PC-9 (cell line): ENCODE measurements around the gene PTS.

ENCODE experiments used
- EZH2 ChIP-seq: fragments of 200-600 bp; sonication (generic); IDR thresholded peaks from 2 replicates; pipeline ENCODE4 v1.8.0; 2017; ENCODE audit warnings: antibody characterized with exemption, low read depth
- TF ChIP-seq, protein P1 (sequence below): fragments of 200-600 bp; sonication (generic); conservative IDR thresholded peaks from 2 replicates; pipeline ENCODE4 v1.6.1; 2017; ENCODE audit warnings: mixed run types, antibody characterized with exemption, mild to moderate bottlenecking, moderate library complexity

DNA sequence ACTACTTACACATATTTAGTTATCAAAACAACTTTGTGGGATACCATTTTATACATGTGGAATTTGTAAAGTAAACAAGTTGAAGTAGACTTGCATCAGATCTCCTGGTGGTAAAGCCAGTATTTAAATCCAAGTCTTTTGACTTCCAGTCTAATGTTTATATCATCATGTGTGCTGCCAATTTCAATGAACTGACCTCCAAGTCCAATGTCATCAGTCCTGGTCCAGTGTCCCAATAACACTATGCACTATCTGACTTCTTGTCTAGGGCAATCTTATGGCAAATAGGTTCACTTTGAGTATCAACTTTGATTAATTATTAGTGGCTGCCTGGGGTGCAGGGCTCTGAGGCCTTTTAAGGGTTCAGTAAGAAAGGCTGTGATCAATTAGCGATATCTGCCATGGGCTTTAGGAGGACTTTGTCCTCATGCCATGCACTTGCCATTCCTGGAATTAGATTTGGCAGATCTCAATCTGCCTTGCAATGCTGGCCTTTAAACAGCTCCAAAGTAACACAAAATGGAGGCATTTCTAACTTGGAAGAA lies 9.6 kb upstream of the PTS start:
- TF ChIP-seq, protein P1, sequence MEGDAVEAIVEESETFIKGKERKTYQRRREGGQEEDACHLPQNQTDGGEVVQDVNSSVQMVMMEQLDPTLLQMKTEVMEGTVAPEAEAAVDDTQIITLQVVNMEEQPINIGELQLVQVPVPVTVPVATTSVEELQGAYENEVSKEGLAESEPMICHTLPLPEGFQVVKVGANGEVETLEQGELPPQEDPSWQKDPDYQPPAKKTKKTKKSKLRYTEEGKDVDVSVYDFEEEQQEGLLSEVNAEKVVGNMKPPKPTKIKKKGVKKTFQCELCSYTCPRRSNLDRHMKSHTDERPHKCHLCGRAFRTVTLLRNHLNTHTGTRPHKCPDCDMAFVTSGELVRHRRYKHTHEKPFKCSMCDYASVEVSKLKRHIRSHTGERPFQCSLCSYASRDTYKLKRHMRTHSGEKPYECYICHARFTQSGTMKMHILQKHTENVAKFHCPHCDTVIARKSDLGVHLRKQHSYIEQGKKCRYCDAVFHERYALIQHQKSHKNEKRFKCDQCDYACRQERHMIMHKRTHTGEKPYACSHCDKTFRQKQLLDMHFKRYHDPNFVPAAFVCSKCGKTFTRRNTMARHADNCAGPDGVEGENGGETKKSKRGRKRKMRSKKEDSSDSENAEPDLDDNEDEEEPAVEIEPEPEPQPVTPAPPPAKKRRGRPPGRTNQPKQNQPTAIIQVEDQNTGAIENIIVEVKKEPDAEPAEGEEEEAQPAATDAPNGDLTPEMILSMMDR: no peak
- no peak for TF ChIP-seq EZH2
